Pancreas (tissue), 10 donors: ENCODE results near the gene LCN1. TPM values are rescaled to one million over a fixed set of nuclear protein-coding genes. Genes with fewer than 3 reads are reported as not detected.

Experiments used
- ATAC-seq, 4 donors: fragments of 200-7000 bp; cut with Tn5 transposase; one replicate each; pipeline versions ENCODE4 v1.8.0 to v1.9.1; 2020; ENCODE audit warnings: mild to moderate bottlenecking in 4 of 4, moderate library complexity in 4 of 4
- DNase-seq, 6 donors: peaks; one replicate each; pipeline ENCODE4 v3.0.0-alpha.2; 2020
- FAIRE-seq: peaks from 2 replicates; lab custom pipeline; 2012; peaks lifted over from hg19 to GRCh38; lab: Jason Lieb, UNC
- H3K27ac ChIP-seq, 4 donors: fragments of 200-600 bp; sonication (generic); 1 replicate in 3 of 4; 2 replicates in 1 of 4; pipeline versions ENCODE4 v1.5.0 to v1.8.0; 2020
- H3K27me3 ChIP-seq, 4 donors: fragments of 200-600 bp; one replicate each; pipeline ENCODE4 v1.8.0; 2021
- H3K36me3 ChIP-seq, 3 donors: fragments of 200-600 bp; sonication (generic) in 1 of 3; one replicate each; pipeline versions ENCODE4 v1.5.0 to v1.8.0; 2020 to 2021
- H3K4me1 ChIP-seq, 3 donors: fragments of 200-600 bp; one replicate each; pipeline ENCODE4 v1.8.0; 2021
- H3K4me3 ChIP-seq, 4 donors: fragments of 200-600 bp; sonication (generic) in 2 of 4; one replicate each; pipeline versions ENCODE4 v1.5.0 to v1.8.0; 2020 to 2021
- H3K9me3 ChIP-seq, 4 donors: fragments of 200-600 bp; one replicate each; pipeline ENCODE4 v1.8.0; 2021
- WGBS, 2 donors: extraction: QIAGEN DNeasy Blood & Tissue Kit; methylation state at CpG; one replicate each; pipeline ENCODE4 v1.1.7; 2013; 5-methylcytosine and 5-hydroxymethylcytosine counted together
- intact Hi-C, 3 donors: fragments of 100-400 bp; cut with DNase I; formaldehyde crosslinking; loops; one replicate each; pipeline versions ENCODE4 v1.11.1 to v1.14.2; 2022
- polyA plus RNA-seq, 2 donors: library from polyadenylated mRNA; stranded (reverse); fragments of 200-250 nt; gene quantifications; one replicate each; pipeline ENCODE4 v1.2.3, GENCODE V29; 2013
- total RNA-seq, 6 donors: library from RNA; stranded (reverse); fragmentation: NEBNext Ultra II Directional in 4 of 6; extraction: Animal tissue kit (Norgen Biotek cat#: 25700) in 4 of 6; gene quantifications; one replicate each; pipeline versions ENCODE4 v1.2.1 to v1.2.4, GENCODE V29; 2021 to 2023
- TF ChIP-seq, protein P1 (sequence below), 4 donors: fragments of 200-600 bp; sonication (generic) in 3 of 4; IDR thresholded peaks; one replicate each; pipeline versions ENCODE4 v1.5.0 to v1.8.0; 2021; ENCODE audit warnings: antibody characterized with exemption in 4 of 4
- donor health status: healthy with polysubstance abuse.
- donor health status: DM: no; HTN: no; CAD: no; lungs with moderate emphysema.
- donor health status: DM: no; HTN: no; CAD: no.
- donor health status: control.
- donor health status: control.
- donor health status: Bipolar disorder and iron deficiency.
- donor health status: DM: yes; HTN: yes; CAD: no.
- donor health status: DM: no; HTN: no; CAD: no.
- donor health status: DM: no; HTN: no; CAD: no.
- donor health status: DM: yes; HTN: yes; CAD: no.

The LCN1 gene
- total and polyA plus RNA-seq, 8 donors: not detected

DNA sequence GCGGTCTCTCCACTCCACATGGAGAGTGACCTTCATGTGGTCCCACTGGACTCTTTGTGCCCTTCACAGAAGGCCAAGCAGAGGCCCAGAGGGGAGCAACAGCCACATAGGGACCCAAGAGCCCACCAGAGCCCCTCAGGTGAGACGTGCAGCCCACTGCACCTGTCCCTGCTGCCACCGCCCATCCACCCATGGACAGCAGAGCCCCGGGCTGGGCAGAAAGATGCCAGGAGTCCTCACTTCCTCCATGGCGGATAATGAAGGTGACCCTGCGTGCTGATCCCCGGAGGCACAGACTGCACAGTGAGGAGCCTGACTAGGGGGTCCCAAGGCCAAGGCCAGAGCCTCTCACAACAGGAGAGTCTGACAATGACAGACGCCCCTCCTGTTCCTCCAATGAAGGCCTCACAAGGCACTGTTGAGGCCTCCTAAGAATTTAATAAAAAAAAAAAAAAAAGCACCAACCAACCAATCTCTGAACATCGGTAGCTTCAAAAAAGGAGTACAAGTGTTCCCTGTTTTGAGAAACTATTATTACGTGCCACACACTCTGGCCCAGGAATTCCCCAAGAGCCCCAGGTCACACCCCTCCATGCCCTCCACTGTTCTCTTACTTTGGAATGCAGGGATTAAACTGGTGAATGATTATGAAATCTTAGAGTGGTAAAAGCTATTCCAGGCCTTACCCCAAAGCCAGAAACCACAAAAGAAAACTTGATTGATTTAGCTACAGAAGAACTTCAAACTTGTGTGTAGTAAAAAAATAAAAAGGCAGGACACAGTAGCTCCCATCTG lies 44.5 kb upstream of the LCN1 start:
- intact Hi-C loops: no loop called here
- no peaks in the 10 kb centered on the region for H3K27me3 ChIP-seq
- TF ChIP-seq, protein P1, sequence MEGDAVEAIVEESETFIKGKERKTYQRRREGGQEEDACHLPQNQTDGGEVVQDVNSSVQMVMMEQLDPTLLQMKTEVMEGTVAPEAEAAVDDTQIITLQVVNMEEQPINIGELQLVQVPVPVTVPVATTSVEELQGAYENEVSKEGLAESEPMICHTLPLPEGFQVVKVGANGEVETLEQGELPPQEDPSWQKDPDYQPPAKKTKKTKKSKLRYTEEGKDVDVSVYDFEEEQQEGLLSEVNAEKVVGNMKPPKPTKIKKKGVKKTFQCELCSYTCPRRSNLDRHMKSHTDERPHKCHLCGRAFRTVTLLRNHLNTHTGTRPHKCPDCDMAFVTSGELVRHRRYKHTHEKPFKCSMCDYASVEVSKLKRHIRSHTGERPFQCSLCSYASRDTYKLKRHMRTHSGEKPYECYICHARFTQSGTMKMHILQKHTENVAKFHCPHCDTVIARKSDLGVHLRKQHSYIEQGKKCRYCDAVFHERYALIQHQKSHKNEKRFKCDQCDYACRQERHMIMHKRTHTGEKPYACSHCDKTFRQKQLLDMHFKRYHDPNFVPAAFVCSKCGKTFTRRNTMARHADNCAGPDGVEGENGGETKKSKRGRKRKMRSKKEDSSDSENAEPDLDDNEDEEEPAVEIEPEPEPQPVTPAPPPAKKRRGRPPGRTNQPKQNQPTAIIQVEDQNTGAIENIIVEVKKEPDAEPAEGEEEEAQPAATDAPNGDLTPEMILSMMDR (IDR thresholded peaks at IDR 0.05): no peak
- no peak for FAIRE-seq
- 76 to 79% methylated on average over 10 of the region's 10 CpGs for WGBS, 2 donors
- peak in 1 of 6 donors; percentile 44 for DNase-seq
- H3K4me1 ChIP-seq: peaks cover 0 to 11% (median 6%) of the 10 kb centered on the region in 3 donors
- ATAC-seq: no peak
- peak overlapping the region in 2 of 4 donors; percentile 8 to 28 for H3K27ac ChIP-seq
- no peaks in the 10 kb centered on the region for H3K36me3 ChIP-seq
- H3K9me3 ChIP-seq: no peaks in the 10 kb centered on the region
- no peak overlapping the region for H3K4me3 ChIP-seq

DNA sequence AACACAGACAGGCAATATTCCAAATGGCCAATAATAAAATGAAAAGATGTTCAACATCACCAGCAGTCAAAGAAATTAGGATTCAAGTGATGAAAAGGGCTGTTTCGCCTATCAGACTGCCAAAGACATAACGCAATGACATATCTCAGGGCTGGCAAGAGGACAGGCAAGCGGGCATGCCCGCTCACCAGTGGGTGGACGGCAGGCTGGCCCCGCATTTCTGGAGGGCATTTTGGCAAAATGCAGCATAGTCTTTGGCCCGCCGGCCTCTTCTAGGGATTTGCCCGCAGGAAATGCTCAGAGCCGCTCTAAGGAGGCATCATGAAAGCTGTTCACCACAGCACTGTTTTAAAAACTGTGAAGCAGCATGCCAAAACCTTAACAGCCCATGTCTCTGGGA lies 43.0 kb upstream of the LCN1 start:
- Histone ChIP-seq H3K36me3 (no peaks in the 10 kb centered on the region), H3K4me3 (no peak overlapping the region), H3K27ac (peak overlapping the region in 1 of 4 donors; percentile 91), H3K9me3 (no peaks in the 10 kb centered on the region), H3K4me1 (peaks cover 0 to 14% (median 6%) of the 10 kb centered on the region in 3 donors), H3K27me3 (no peaks in the 10 kb centered on the region)
- ATAC-seq (no peak), FAIRE-seq (no peak), DNase-seq (no peak)
- TF ChIP-seq, protein P1 (IDR thresholded peaks at IDR 0.05): no peak
- WGBS, 2 donors: 81 to 88% methylated on average over 10 of the region's 10 CpGs
- intact Hi-C loops: no loop called here

DNA sequence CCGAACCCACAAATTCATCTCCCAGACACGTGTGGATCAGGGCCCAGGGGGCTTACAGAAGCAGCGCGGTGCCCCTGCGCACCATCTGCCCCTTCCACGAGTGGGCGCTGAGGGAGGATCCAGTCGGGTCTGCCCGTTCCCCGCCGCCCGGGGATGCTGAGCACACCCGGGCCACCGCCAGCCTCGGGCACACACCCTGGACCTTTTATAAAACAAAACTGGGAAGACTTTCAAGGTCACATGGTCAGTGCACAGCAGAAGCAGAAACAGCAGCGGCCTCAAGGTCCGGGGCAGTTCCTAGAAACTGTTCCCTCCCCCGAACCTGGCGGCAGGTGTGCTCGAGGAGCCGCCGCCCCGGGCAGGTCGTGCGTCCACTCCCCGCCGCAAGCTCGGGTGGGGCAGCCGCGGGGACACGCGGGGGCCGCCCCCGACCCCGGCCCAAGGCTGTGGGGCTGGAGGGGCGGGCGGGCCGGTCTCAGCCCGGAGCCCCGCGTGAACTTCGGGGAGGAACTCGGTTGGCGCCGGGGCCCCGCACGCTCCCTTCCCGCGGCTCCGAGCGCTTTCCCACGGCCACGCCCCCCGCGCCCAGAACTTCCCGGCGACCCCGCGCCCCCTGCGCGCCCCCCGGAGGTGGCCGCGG lies 42.3 kb upstream of the LCN1 start:
- DNase-seq: peak; percentile 70 to 88 (median 74)
- no peak for FAIRE-seq

DNA sequence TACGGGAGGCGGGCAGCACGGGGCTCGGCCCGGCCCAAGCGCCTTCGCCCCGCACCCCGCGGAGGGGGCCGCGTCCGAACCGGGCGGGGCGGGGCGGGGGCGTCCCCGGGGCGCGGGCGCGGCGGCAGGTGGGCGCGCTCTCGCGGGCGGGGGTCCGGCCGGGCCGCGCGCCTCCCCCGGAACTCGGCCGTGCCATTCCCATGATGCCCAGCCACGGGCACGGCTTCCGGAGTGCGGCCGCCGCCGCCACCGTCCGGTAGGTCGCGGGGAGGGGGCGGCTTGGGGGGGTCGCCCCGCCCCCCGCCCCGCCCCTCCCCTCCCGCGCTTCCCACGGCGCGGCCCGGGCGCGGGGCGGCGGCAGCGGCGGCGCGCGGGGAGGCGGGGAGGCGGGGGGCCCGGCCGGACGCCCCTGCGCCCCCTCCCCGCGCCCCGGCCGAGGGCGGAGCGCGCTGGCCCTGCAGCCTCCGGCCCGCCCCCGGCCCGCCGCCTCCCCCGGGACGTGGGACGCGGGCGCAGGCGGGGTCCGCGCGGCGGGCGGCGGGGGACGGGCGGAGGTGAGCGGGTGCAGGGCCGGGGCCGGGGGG lies 41.7 kb upstream of the LCN1 start, which contains the start of gene PPP1R26:
Gene PPP1R26, plus strand, starts transcription at position 314 of the 584 bp plus-strand sequence. CDS start 4,729 bp downstream, outside the sequence.
- TF ChIP-seq, protein P1 (IDR thresholded peaks at IDR 0.05): no peak
- peaks cover 0 to 14% (median 6%) of the 10 kb centered on the region in 3 donors for H3K4me1 ChIP-seq
- no peaks in the 10 kb centered on the region for H3K27me3 ChIP-seq
- ATAC-seq (peak; percentile 39 to 63 (median 45)), FAIRE-seq (no peak), DNase-seq (peak in 4 of 6 donors; percentile 54 to 83 (median 67))
- WGBS, 2 donors: 0 to 1% methylated on average over 7 to 101 of the region's 103 CpGs
- H3K36me3 ChIP-seq: peaks cover 0 to 11% (median 6%) of the 10 kb centered on the region in 3 donors
- peak within 1 kb of the TSS; percentile 87 to 93 (median 90) for H3K27ac ChIP-seq
- intact Hi-C loops: no loop called here
- H3K4me3 ChIP-seq: peak within 1 kb of the TSS; percentile 77 to 89 (median 80)
- no peaks in the 10 kb centered on the region for H3K9me3 ChIP-seq

More for the DNA sequence above, 42.3 kb upstream of the LCN1 start:
- peak overlapping the region; percentile 37 to 79 (median 60) for H3K4me3 ChIP-seq
- ATAC-seq: peak; percentile 74 to 83 (median 78)
- WGBS, 2 donors: 1 to 2% methylated on average over 40 to 64 of the region's 64 CpGs
- TF ChIP-seq, protein P1 (IDR thresholded peaks at IDR 0.05): no peak
- H3K27me3 ChIP-seq: no peaks in the 10 kb centered on the region
- no peaks in the 10 kb centered on the region for H3K9me3 ChIP-seq
- H3K36me3 ChIP-seq: peaks cover 0 to 6% (median 0%) of the 10 kb centered on the region in 3 donors
- H3K4me1 ChIP-seq: peaks cover 0 to 14% (median 6%) of the 10 kb centered on the region in 3 donors
- intact Hi-C loops: no loop called here
- H3K27ac ChIP-seq: peak overlapping the region; percentile 87 to 93 (median 90)
